HG03139 (cell line): ENCODE results near the gene SRRM3.
"Not testable (repeated sequence)": the region's sequence is repeated elsewhere in the genome, so short reads cannot be mapped to it uniquely, and the experiment has no call there.

Experiments
- ATAC-seq: cut with Tn5 transposase; IDR thresholded peaks from one replicate; pipeline ENCODE4 v1.9.1; 2021; ENCODE audit not compliant: unreplicated experiment

Gene SRRM3

DNA sequence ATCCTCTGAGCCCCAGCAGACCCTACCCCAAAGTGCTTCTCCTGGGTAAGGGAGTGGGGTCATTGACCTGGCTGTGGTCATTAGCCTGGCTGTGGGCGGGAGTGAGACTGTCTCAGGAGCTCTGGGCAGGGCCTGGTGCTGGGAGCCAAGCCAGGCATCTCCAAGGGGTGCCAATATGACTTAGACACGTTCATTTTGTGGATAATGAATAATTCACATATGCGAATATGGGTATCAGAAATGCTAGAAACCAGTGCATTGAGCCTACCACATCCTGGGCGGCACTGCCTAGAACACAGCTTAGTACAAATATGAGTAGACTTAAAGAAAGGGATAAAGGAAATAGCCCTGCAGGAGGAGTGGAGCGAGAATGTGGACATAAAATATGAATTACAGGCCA is 14.4 kb upstream of the SRRM3 start:
- no peak for ATAC-seq

DNA sequence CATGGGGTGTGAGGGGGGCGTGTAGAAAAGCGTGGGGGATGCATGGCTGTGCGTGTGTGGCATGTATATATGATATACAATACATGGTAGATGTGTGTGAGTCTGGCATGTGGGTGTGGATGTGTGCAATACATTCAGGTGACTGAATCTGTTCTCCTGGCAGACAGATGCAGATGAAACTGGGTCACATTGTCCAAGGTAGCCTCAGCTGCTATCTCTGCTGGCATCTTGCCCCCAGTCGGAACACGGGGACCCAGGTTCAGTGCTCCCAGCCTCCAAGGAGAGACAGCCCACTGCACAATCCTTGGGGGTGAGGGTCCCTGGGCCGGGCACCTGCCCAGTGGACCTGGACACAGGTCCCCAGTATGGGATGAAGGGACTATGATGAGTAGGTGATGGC is 12.4 kb upstream of the SRRM3 start:
- no peak for ATAC-seq

DNA sequence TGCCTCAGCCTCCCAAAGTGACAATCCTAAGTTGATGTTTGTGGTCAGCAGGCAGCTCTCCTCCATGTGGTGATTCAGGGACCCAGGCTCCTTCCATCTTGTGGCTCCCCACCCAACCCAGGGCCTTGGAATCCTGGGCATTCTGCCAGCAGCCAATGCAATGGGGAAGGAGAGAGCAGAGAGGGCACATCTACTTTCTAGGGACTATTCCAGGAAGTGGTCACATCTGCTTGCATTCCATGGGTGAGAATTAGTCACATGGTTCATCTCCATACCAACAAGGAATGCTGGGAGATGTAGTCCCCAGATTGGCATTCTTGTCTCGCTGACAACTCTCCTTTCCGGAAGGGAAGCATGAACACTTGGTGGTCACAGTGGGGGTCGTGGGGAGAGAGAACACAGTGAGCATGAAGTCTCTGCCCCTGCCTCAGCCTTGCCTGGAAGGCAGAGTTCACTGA is 9.9 kb upstream of the SRRM3 start:
- ATAC-seq, result no peak

DNA sequence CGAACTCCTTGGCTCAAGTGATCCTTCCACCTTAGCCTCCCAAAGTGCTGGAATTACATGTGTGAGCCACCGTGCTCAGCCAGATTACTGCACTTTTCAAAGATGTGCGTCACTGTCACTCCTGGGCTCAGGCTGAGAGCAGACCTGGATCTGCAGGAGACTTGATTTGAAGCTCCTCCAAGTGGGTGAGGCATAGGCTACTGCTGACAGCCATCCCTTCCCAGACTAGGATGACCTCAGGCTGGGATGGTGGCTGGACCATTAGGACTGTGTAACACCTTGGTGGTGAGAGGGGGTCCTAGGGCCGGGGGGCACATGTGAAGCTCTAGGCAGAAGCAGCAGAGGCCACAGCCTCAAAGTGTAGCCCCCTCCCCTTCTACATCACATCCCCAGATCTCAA is 8.2 kb upstream of the SRRM3 start:
- ATAC-seq, result no peak

DNA sequence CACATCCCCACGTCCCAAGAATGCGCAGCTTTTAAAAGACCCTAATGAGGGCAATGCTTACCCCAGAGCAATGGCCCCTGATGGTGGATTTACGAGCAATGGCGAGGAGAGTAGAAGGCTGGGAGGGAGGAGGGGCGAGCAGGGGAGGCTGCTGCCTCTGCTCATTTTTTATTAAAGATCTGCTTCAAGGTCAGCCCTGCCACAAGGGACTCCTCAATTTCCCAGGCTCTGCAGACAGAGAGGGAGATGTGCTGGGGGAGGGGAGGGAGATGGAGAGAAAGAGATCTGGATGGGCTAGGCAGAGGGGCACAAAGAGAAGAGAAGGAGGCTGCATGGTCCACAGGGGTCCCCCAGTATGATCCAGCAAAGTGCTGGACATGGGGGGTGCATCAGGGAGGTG is 7.8 kb upstream of the SRRM3 start:
- no peak for ATAC-seq

DNA sequence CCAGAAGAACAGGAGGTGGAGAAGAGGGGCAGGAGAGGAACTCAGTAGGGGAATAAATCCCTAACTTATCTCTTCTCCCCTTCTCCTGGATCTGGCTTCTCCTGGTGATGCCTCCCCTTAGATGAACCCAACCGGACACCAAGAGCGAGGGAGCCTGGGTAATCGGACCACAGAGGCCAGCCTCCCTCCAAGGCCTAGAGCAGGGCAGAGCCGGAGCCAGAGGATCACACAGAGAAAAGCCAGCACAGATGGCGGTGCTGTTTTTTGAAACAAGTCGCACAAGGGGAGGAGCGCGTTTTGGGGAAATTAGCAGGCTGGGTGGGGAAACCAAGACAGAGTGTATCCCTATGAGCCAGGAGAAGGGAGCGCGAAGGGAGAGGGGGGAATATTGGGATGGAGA is 4.9 kb upstream of the SRRM3 start:
- ATAC-seq, result no peak

DNA sequence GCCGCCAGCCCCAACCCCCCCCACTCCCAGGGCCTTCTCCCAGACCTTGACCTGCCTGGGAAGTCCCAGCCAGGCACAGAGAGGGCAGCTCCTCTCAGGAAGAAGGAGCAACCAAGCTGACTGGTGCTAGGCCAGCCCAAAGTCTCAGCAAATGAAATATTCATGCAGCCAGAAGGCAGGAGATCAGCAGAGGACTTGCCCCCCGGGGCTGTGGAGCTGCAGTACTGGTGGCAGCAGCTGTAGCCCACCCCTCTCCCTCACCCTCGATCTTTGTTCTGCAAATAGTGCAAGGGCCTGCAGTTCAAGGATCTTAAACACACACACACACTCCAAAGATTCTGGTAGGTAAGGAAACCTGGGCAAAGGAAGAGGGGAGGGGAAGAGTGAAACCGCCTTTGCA is 3.5 kb upstream of the SRRM3 start:
- no peak for ATAC-seq

DNA sequence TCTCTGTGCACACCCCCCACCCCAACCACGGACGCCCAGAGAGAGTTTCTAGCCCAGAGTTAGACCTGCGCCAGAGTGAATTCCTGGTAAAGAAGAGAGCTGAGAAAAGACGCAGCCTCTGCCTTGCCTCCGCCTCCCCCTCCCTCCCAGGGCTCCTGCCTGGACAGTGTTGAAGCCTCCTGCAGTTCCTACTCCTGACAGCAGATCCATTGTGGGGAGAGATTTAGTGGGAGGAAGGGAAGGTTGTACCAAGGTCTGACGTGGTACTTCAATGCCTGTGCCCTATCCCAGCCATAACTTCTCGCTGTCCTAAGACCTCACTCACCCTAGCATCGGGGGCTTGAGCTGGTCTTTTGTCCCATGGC is 952 bp downstream of the SRRM3 start:
- no peak for ATAC-seq

DNA sequence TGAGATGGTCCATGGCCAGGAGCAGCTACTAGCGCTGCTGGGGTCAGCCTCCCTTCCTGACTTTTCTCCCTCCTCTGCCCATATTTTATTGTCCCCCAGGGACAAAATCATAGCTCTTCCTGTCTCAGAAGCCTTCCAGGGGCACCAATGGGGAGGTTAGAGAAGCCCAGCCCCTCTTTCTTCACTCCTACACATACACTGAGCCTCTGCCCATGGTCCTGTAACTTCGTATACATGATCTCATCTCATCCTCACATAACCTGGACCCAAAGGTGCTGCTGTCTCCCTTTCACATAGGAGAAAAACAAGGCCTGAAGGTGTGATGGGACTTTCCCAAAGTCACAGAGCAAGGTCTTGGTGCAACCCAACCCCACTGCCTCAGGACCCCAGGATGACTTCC is 2.5 kb downstream of the SRRM3 start:
- ATAC-seq, result no peak

DNA sequence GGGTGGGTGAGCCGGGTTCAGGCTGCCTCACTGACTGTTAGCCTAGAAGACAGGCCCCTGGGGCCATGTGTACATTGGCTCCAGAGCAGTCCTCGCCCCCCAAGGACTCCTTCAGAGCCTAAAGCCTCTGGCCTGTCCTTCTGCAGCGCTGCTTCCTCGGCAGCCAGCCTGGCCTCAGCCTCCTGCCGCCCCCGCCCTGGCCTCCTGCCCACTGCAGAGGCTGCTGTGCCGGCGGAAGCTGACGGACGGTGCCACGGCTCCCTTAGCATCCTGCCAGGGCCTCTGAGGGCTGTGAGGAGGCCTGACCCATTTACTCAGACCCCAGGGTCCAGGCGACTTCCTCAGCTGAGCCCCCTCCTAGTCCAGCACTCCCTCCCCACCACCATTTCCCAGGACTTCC is 4.9 kb downstream of the SRRM3 start:
- no peak for ATAC-seq

DNA sequence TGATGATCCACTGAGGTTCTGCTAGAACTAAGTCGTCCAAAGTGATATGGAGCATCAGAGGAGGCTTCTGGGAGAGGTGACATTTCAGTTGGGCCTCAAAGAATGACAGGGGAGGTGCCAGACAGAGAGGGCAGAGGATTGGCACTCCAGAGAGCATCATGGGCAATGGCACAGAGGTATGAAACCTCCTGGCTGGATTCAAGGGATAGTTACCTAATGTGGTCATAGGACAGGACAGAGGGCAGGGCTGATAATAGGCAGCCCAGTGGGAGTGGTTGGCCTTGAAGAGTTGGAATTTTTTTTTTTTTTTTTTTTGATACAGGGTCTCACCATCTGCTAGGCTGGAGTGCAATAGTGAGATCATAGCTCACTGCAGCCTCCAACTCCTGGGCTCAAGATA is 7.6 kb downstream of the SRRM3 start:
- ATAC-seq, result no peak

DNA sequence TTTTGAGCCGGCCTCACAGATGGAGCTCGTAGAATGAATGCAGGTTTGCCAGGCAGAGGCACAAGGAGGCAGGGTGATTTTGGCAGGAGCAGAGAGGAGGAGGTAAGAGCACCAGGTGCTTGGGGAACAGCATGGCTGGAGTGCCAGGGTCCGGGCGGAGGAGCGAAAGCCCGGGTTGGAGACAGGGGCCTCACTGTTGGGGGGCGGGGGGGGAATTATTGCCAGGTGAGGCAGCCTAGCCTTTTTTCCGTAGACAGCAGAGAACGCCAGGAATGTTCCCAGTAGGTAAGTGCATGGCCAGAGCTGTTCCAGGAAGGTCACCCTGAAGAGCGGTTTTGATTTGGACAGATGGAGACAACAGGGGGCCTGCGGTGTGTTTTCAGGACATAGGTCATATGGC is 9.5 kb downstream of the SRRM3 start:
- no peak for ATAC-seq

DNA sequence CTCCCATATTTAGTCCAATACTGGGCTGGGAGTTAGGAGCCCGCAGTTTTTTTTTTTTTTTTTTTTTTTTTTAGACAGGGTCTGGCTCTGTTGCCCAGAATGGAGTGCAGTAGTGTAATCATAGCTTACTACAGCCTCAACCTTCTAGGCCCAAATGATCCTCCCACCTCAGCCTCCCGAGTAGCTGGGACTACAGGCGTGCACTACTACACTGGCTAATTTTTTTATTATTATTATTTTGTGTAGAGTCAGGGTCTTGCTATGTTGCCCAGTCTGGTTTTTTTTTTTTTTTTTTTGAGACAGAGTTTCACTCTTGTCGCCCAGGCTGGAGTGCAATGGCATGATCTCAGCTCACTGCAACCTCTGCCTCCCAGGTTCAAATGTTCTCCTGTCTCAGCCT is 13.7 kb downstream of the SRRM3 start:
- ATAC-seq, result not testable (repeated sequence)

DNA sequence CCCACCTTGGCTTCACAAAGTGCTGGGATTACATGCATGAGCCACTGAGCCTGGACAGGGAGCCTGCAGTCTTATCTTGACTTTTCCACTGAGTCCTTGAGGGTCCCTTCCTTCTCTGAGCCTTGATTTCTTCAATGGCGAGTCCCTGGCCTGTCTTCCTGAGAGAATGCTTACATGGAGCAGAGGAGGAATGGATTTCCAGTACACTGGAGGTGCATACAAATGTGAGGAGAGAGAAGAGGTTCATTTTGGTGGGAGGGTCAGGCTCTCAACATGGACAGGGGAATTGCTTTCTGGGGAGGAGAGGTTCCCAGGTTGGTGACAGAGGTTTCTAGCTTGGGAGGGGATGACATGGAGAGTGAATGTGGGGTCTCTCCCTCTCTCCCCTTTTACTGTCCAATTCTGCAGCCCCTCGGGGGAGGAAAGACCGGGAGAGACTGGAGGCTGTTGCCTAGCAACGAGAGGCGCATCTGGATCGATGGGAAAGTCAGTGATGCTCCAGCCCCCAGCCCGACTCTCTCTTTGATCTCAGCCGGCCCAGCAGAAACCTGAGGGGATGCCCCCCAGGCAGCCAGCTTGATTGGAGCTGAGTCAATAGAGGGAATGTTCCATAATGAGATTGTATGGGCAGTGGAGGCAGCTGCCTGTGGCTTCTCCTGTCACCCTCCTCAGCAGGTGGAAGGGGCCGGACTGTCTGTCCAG is 14.8 kb downstream of the SRRM3 start:
- ATAC-seq, result no peak

DNA sequence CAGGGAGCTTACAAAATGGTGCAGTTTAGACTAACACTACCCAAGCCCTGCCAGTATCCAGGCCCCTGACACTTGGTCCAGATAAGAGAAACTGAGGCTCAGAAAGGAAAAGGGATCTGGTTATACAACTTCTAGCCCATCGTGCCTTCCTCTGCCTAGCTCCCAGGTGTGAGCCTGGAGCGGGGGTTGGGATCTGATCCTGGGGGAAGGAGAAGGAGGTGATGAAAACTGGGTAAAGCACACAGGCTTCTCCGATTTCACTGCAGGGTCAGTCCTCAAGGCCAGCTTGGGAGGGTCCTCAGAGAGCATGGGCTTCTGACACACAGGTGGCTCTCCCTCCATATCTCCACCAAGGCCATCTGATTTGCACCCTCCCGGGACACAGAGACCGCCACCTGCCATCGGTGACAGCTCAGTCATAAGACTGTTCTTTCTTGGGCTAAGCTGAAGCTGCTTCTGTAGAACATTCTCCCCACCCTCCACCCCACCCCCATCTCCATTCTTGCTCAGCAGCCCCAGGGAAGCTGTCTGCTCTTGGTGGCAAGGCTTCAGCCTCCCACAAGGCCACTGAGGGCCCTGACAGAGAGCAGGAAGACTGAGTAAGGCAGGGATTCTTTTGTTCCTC is 16.4 kb downstream of the SRRM3 start:
- no peak for ATAC-seq

DNA sequence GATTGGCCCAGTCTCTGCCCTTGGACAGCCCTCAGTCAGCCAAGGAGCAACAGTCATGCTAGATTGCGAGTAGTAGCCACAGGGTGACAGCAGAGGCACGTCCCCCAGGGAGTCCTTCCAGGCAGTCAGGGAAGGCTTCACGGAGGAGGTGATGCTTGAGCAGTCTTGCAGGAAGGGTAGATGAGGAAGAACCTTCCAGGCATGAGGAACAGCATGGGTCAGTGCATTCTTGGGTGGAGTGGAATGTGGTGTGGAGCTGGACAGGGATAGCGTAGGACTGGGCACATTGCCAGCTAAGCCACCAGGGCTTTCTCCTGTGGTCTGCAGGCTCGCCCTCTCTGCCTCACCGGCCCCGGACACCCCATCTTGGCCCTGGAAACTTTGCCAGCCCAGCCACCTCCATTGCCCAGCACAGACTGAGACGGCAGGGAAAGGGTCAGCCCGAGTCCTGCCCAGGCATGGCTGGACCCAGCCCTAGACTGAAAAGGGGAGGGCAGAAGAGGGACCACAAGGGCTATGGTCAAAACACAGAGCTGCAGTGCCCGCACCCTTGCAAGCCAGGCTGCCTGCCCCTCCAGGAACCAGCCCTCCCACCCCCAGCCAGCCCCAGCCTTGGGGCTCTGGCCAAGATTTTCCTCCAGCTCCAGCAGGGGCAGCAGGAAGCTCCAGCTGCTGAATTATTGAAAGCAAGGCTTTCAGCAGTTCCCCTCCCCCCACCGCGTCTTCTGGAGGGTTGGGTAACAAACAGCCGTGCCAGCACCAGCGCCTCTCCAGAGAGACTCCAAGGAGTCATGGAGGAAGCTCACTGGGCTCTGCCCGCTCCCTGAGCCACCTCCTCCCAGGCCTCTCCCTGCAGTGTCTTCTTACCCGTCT is 18.7 kb downstream of the SRRM3 start:
- no peak for ATAC-seq

DNA sequence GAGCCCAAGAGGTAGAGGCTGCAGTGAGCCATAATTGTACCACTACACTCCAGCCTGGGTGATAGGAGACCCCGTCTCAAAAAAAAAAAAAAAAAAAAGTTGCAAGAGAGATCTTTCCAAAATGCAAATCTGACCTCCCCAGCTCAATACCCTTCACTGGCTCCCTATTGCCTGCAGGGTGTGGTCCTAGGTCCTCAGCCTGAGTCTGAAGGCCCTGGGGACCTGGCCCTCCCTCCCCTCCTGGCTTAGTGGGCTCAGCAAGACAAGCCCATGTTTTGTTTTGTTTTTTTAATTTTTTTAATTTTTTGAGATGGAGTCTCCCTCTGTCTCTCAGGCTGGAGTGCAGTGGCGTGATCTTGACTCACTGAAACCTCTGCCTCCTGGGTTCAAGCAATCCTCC is 20.6 kb downstream of the SRRM3 start:
- no peak for ATAC-seq

DNA sequence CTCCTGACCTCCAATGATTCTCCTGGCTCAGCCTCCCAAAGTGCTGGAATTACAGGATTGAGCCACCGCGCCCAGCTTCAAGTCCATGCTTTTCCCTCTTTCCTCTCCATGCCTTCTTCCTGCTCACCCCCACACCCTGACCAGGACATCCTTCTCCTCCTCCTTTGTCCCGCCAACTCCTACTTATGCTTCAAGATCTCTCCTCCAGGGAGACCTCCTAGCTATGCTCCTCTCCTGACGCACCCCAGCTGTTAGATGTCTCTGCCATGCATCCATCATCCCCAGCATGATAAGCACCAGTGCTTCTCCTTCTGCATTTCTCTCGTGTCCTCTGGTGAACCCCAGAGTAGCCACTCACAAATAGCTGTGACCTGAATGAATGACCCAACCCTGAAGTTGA is 21.1 kb downstream of the SRRM3 start:
- ATAC-seq, result no peak

DNA sequence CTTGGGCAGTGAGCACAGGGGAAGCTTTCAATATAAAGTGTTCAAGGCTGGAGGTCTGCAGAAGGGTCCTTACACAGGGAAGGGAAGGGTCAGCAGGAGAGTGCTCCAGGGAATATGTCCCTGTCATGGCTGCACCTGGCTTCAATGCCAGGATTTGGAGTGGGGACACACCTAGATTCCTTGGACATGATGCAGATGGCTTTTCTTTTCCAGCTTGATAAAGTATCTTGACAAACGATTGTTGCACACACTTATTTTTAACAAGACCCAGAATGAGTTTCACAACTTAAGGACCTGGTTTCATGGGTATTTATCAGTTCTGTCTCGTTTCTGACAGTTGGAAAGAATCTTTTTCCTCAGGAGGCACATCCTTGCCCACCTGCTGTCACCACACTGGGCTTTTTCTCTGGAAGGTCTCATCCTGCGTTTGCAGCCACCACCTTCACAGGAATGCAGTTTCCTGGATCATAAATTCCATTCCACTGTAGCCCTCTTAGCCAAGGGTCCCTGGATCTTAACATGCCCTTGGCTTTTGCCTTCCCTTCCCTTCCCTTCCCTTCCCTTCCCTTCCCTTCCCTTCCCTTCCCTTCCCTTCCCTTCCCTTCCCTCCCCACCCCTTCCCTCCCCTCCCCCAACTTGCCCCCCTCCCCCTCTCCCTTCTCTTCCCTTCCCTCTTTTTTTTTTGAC is 21.7 kb downstream of the SRRM3 start:
- ATAC-seq, result no peak

DNA sequence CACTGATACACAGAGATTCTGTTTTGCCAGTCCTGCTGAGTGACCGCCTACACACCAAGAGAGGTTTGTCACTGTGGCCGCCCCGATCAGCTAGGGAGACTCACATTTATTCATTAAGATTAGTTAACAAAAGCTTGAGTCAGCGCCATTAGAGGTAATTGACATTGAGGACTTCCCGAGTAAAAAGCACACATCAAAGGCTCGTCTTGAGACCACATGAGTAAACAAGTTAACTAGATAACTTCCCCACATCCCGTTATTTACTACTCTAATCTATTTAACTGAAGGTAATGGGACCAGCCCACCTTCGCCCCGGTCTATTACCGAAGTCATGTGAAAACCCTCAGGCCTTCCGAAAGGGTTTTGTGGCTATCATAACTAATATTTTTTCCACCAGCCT is 23.0 kb downstream of the SRRM3 start:
- no peak for ATAC-seq

DNA sequence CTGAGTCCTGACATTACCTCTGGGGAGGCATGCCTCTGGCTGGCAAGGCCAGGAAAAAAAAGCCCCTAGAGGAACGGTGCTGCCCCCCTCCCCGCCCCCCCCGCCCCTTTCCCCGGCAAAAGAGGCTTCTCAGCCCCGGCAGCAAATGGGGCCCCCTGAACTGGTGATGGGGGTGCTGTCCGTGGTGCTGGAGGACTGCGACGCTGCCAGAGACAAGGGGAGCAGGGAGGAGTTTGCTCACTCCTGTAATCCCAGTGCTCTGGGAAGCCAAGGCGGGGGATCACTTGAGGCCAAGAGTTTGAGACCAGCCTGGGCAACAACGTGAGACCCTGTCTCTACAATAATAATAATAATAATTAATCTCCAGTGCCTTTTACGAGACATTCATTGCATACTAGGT is 23.7 kb downstream of the SRRM3 start:
- ATAC-seq, result no peak

DNA sequence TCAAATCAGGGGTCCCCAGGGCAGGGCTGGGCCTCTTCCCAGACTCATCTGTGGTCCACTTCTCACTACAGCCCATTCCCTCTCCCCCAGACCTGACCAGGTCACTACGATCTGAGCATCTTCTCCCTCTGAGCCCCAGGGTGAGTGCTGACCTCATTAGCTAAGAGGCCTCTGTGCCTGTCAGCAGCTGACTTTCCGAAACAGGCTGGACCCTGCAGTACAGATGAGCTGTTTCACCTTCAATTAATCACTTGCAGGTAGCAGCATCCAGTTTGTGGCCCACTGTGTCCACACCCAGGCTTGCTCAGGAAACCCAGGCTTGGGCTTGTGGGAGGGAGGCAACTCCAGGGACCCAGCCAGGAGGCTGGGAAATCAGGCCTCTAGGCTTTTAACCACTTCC is 24.3 kb downstream of the SRRM3 start:
- ATAC-seq, result no peak
